OCI-LY1 (cell line): Measurements from ENCODE around the gene P2RY13.

Experiments used
- EZH2 ChIP-seq: fragments of 200-600 bp; sonication (generic), shearing (Covaris generic); IDR thresholded peaks from 2 replicates; pipeline ENCODE4 v1.8.0; 2017; ENCODE audit warnings: borderline replicate concordance, mixed run types, mild to moderate bottlenecking, antibody characterized with exemption, low read length, moderate library complexity, mixed read lengths
- TF ChIP-seq, protein P1 (sequence below): fragments of 200-600 bp; sonication (generic), shearing (Covaris generic); IDR thresholded peaks from 2 replicates; pipeline ENCODE4 v1.5.1; 2017; ENCODE audit warnings: mild to moderate bottlenecking, antibody characterized with exemption, low read length, moderate library complexity, mixed read lengths

- TF ChIP-seq, protein P1, sequence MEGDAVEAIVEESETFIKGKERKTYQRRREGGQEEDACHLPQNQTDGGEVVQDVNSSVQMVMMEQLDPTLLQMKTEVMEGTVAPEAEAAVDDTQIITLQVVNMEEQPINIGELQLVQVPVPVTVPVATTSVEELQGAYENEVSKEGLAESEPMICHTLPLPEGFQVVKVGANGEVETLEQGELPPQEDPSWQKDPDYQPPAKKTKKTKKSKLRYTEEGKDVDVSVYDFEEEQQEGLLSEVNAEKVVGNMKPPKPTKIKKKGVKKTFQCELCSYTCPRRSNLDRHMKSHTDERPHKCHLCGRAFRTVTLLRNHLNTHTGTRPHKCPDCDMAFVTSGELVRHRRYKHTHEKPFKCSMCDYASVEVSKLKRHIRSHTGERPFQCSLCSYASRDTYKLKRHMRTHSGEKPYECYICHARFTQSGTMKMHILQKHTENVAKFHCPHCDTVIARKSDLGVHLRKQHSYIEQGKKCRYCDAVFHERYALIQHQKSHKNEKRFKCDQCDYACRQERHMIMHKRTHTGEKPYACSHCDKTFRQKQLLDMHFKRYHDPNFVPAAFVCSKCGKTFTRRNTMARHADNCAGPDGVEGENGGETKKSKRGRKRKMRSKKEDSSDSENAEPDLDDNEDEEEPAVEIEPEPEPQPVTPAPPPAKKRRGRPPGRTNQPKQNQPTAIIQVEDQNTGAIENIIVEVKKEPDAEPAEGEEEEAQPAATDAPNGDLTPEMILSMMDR, result no peak
- TF ChIP-seq EZH2, result no peak
Measured at GRCh38 chr3:151366993-151367392, 37.6 kb upstream of the P2RY13 start.
